Lower leg skin (tissue), 3 donors: ENCODE results near the gene CAMTA1.

ENCODE experiments used
- CTCF ChIP-seq, 3 donors: fragments of 450-650 bp; IDR thresholded peaks; one replicate each; pipeline ENCODE4 v1.5.1; 2016; ENCODE audit warnings: antibody characterized with exemption in 3 of 3, mild to moderate bottlenecking in 3 of 3, moderate library complexity in 2 of 3
- POLR2A ChIP-seq, 2 donors: fragments of 450-650 bp; IDR thresholded peaks; one replicate each; pipeline ENCODE4 v1.6.1; 2016 to 2017; ENCODE audit warnings: antibody characterized with exemption in 2 of 2, mild to moderate bottlenecking in 1 of 2, moderate library complexity in 1 of 2

- TF ChIP-seq CTCF (IDR thresholded peaks at IDR 0.05) (no peak), POLR2A (IDR thresholded peaks at IDR 0.05) (no peak)
Measured at GRCh38 chr1:7510389-7510931, 725.2 kb downstream of the CAMTA1 start.
